Measurements from ENCODE around the gene COL11A1.
"Not testable (repeated sequence)": the region's sequence is repeated elsewhere in the genome, so short reads cannot be mapped to it uniquely, and the experiment has no call there.

The COL11A1 gene

DNA sequence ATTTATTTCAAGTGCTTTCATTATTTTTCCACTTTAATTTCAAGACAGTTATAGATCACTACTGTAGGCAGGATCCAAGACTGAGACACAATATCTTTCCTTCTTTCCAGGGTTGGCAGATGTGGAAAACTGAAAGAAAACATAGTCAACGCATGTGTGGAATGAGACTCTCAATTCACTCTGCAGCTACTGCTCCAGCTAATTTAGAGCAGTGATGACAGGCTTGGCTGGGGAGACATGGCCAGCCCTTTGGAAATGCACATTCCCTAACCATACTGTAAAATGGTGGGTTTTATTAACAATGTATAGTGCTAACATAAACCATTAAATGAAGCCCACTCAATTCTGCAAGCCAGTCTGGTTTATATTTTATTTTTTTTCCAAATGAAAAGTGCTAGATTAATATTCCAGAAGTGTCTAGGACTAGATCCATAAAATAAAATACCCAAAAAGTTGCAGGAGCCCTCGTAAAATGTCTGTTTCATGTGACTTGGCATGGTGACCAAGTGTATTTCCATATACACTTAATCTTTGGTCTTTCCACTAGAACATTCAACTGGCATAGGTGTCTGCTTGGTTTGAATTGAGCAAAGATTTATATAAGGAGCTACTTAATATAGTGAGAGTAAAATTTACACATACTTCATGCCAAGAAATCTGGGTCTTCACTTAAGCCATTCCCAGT, 32.9 kb downstream of the COL11A1 start:
- DNase-seq (ENCODE audit: low spot score), result no peak

DNA sequence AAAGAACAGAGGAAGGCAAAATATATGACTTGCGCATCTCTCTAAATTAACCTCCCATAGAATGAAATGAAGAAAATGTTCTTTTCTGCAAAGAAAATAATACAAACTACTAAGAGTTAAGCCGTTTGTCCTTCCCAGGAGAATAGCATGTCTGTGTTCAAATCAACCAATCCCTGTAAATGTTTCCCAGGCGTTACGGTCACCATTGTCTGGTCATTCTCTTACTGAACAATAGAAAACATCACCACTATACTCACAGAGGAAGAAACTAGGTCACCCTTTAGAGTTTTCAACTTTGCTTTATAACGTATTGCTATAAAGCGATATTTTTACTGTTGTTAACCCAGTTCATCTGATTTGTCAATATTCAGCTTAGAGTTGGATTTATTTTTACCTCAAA, 34.1 kb downstream of the COL11A1 start:
- DNase-seq (ENCODE audit: low spot score), result peak; percentile 3

DNA sequence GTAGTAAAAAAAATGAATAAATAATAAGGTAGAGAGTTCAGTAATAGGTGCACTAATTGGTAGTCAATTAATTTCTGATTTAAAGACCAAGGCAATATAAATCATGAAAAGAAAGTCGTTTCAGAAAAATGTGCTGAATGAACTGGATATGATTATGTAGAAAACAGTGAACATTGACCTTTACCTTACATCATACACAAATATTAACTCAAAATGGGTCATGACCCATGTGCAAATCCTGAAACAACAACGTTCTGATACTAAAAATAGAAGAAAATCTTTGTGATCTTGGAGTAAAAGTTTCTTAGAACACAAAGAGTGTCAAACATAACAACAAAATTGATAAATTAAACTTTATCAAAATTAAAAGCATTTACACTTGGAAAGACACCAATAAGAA, 39.1 kb downstream of the COL11A1 start:
- DNase-seq (ENCODE audit: low spot score), result no peak

DNA sequence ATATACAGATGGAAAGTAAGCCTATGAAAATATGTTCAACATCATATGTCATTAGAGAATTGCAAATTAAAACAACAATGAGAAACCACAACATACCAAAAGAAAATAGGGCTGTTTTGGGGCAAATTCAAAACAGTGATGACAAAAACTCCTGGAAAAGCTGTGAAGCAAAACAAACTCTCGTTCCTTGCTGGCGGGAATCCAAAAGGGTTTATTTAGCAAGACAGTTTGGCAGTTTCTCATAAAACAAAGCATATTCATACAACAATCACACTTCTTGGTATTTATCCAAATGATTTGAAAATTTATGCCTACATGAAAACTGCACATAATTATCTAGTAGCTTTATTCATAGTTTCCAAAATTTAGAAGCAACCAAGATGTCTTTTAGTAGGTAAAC, 44.4 kb downstream of the COL11A1 start:
- DNase-seq (ENCODE audit: low spot score), result no peak

DNA sequence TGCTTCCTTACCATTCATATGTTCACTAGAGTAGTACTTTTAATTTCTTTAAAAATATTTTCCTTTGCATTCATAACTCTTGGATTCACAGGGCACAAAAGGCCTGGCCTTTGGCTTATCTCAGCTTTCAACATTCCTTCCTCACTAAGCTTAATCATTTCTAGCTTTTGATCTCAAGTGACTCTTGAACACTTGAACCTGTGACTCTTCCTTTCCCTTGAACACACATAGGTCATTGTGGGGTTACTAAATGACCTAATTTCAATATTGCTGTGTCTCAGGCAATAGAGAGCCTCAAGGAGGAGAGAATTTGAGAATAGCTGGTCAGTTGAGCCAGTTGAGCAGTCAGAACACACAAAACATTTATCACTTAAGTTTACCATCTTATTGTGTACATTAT, 49.9 kb downstream of the COL11A1 start:
- no peak for DNase-seq (ENCODE audit: low spot score)

DNA sequence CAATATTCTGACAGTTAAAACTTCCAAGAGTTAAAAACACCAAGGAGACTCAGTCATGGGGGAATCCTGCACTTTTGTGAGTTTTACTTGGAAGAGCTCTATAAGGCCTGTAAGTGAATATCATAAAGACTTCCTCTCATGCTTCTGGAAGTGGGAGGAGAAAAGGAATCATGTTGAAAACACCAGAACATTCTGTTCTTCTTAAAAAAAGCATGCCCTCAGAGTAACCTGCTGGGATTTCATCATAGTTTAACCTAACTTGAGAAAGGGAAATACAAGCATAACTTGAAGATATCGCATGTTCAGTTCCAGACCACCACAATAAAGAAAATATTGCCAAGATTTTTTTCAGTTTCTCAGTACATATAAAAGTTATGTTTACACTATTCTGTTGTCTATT, 51.9 kb downstream of the COL11A1 start:
- no peak for DNase-seq (ENCODE audit: low spot score)

DNA sequence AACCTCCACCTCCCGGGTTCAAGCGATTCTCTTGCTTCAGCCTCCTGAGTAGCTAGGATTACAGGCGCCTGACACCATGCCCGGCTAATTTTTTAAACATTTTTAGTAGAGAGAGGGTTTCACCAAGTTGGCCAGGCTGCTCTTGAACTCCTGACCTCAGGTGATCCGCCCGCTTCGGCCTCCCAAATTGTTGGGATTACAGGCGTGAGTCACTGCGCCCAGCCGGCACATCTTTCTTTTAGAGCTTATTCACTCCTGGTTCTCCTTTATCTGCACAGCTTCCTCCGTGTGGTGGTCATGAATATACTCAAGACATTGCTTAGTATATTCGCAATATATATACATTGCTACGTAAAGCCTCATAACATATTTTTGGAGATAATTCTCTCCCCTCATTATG, 80.2 kb downstream of the COL11A1 start:
- not testable (repeated sequence) for DNase-seq (ENCODE audit: low spot score)

DNA sequence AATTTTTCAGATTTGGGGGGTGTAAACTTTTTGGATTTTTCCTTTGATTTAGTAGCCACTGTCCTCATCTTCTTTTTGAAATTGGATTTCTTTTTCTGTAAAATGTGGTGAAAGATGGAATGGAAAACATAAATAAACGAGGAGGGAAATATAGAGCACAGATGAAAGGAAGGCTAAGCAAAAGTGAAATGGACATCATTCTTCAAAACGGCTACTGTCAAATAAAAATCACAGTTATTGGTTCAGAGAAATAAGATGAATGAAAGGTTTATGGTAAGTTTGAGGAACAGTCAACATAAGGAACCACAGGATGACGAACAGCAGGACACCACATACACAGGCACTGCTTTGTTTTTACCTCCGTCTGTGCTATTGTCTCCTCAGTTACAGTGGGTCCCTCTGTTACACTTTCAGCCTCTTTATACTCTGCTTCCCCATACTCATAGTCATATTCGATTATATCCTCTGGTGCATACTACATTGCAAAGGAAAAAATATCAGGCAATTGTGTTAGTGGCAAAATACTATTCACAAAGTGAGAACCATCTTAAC, 82.4 kb downstream of the COL11A1 start:
- DNase-seq (ENCODE audit: low spot score), result no peak

DNA sequence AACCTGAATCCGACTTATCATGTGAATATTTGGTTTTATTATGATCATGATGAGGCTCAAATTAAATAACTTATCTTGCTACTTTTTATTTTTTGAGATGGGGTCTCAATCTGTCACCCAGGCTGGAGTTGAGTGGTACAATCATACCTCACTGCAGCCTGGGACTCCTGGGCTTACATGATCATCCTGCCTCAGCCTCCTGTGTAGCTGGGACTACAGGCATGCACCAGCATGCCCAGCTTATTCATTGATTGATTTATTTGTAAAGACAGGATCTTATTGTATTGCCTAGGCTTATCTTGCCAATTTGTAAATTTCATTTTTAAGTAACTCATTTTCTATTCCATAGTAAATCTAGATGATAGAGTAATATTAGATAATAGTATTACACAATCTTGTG, 84.3 kb downstream of the COL11A1 start:
- no peak for DNase-seq (ENCODE audit: low spot score)

DNA sequence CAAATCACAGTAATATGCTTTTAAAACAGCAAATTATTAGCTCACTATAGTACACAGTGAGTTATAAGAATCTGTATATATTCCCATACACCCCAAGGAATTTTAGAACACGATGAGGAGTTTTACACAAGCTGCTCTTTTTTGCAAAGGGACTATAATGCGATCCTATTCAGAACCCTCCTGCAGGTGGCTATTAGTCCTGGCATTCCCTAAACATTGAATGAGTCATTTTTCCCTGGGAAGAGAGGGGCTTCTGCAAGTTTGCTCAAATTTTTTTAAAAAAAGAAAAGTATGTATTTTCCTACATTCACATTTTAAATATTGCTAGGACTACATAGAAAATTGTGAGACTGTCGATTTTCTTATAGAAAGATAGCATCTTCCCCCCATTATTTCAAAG, 106.3 kb downstream of the COL11A1 start:
- DNase-seq (ENCODE audit: low spot score), result no peak

DNA sequence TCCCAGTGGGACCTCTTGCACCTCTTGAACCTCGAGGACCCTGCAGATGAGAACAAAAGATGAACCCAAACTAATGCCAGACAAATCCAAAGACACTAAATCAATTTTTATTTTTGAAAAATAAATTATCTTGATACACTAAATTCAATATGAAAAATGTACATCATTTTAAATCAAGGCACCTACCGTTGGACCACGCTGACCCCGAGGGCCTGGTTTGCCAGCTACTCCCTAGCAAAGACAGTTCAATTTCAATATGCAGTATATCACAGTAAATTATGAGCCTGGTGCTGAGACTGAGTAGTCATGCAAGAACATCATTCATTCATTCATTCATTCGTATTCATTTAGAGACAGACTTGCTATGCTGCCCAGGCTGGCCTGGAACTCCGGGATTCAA, 129.4 kb downstream of the COL11A1 start:
- DNase-seq (ENCODE audit: low spot score), result no peak

DNA sequence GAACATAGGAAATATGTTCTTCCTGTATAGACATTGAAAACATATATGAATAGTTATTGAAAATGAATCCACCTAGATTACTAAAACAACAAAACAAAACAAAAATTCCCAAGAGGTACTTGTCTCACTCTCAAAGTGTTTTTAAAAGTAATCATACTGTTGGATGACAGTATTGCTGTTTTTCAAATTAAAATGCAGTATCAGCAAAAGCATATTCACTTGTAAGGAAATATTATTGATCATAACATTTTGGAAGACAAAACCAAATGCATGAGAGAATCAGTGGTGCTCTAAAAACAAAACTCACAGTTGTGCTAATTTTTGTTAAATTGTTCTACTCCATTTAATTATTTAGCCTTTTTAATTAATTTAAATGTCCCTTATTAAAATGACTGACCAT, 131.0 kb downstream of the COL11A1 start:
- no peak for DNase-seq (ENCODE audit: low spot score)

DNA sequence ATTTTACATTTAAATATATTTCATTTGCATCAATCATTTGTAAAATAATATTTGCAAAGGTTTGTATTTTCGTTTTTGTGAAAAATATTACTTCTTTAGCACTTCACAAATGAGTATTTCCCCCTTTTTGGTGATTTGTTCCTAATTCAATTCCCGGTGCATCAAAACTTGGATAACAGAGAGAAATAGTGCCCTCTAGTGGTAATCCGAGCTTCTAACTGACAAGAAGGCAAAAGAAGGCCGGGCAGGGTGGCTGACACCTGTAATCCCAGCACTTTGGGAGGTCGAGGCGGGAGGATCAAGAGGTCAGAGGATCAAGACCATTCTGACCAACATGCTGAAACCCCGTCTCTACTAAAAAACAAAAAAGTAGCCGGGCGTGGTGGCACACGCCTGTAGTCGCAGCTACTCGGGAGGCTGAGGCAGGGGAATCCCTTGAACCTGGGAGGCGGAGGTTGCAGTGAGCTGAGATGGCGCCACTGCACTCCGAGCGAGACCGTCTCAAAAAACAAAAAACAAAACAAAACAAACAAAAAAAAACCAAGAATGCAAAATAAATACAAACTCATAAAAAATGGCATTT, 137.7 kb downstream of the COL11A1 start:
- peak; percentile 47 for DNase-seq (ENCODE audit: low spot score)

DNA sequence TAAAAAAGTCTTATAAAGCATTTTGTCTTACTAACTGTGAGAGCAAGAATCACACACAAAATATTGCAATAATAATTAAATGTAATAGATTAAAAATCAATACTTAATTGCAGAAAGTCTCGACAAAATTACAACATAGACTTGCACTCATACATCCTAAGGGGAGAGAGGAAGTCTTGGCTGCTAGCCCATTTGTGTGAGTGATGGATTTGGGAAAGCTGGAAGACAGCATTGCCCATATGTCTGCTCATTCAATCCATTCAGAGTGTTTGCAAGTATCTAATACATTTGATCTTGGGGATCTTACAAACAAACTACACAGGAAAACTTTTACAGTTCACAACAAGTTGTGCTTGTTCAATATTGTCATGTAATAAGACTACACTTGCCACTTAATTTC, 140.5 kb downstream of the COL11A1 start:
- DNase-seq (ENCODE audit: low spot score), result no peak

DNA sequence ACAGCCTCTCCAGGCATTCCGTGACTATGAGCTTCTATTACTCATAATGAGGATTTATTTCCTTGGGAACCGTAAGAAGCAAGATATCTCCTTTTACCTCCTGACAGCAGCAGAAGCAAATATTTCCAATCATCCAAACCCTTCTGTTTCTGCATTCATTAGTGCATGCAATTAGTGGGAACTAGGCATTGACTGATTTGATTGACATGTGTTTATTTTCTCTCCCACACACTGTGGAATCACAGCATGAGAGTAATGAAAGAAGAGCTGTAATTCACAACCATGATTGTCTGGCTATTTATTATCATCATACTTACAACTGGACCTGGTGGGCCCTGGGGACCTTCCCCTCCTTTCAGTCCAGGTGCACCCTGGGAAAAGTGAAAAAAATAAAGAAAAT, 146.8 kb downstream of the COL11A1 start:
- DNase-seq (ENCODE audit: low spot score), result no peak

DNA sequence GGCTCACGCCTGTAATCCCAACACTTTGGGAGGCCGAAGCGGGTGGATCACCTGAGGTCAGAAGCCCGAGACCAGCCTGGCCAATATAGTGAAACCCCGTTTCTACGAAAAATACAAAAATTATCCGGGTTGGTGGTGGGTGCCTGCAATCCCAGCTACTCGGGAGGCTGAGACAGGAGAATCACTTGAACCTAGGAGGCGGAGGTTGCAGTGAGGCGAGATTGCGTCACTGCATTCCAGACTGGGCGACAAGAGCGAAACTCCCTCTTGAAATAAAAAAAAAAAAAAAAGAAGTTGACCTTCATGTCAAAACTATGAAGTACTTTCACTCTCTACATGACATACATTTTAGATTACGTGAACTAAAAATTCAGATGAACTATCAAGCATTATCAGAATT, 153.7 kb downstream of the COL11A1 start:
- no peak for DNase-seq (ENCODE audit: low spot score)

DNA sequence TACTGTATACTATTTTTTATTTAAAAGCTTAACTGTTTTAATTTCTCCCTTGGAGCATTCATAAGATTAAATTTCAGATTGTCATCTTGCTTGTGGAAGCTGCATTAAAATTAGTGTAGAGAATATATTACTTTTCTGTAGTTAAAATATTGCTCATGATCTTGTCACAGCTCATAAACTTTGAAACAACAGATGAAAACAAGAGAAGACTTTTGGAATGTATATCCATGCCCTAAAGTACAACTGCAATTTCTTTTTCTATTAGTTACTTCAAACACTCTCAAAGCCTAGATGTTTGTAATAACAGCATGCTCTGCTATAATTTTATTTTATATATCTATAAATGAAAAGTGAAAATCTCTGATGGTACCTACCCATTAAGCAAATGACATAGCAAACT, 155.9 kb downstream of the COL11A1 start:
- no peak for DNase-seq (ENCODE audit: low spot score)

DNA sequence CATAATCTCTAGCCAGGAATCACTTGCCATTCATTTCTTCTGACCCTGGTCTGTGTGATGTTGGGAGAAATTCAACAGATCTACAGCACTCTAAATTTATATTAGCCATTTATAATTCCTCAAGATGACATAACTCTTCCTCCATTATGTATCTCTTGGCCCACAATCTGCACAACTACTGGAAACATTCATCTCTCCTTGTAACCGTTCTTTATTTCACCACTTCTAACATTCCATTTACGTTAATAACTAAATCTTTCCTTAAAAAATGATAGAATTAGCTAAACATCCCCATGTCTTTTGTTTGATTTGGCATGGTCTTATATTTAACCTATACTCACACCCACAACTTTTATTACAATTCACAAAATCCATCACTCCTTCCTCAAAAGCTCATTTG, 166.0 kb downstream of the COL11A1 start:
- no peak for DNase-seq (ENCODE audit: low spot score)

DNA sequence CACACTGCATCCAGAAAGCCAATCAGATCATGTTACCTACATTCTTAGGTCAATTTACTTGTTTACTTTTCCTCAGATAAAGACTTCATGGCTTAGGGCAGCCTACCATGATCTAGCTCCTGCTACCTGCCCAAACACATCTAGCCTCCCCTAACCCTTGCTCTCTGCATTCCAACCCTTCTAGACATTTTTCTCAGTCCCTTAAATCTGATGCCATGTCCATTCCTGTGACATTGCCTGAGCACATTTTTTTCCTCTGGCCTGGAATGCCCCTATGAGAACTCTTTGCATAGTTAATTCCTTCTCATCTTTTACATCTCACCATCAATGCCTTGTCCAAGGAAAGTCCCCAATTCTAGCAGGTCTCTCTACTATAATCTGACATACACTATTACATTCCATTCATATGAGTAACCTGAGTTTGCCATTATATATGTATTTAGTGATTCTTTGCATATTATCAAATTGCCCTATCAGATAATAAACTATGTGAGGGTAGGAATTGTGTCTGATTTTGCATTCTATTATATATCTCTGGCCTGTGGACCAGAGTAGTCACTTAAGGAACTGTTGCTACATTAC, 166.9 kb downstream of the COL11A1 start:
- DNase-seq (ENCODE audit: low spot score), result no peak

DNA sequence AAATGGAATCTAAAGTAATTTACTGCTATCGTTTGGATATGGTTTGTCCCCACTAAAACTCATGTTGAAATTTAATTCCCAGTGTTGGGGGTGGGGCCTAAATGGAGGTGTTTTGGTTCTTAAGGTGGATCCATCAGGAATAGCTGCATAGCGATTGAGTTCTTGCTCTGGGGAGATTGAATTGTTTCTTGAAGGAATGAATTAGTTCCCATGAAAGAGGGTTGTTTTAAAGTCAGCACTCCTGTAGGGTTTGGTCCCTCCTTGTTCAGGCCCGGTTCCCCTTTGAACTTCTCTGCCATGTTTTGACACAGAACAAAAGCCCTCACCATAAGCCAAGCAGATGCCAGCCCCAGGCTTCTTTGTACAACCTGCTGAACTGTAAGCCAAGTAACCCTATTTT, 170.9 kb downstream of the COL11A1 start:
- peak; percentile 6 for DNase-seq (ENCODE audit: low spot score)

DNA sequence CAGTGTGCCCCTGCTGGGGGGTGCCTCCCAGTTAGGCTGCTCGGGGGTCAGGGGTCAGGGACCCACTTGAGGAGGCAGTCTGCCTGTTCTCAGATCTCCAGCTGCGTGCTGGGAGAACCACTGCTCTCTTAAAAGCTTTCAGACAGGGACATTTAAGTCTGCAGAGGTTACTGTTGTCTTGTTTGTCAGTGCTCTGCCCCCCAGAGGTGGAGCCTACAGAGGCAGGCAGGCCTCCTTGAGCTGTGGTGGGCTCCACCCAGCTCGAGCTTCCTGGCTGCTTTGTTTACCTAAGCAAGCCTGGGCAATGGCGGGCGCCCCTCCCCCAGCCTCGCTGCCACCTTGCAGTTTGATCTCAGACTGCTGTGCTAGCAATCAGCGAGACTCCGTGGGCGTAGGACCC, 175.0 kb downstream of the COL11A1 start:
- not testable (repeated sequence) for DNase-seq (ENCODE audit: low spot score)

DNA sequence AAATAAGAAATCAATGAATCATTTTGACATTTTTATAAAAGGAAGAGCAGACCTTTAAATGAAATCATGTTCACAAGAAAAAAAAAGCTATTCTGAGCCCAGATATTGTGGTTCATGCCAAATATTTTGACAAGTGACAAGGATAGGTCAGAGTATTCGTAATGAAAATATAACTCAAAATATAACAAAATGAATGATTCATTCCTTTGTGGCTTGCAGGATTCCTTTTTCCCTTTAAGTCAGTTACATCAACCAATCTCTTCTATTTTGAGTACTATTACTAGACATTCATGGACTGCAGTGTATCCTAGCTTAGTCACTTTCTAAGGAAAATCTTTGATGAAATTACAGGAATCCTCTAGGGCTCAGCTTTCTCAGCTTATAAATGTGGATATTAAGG, 188.7 kb downstream of the COL11A1 start:
- no peak for DNase-seq (ENCODE audit: low spot score)

DNA sequence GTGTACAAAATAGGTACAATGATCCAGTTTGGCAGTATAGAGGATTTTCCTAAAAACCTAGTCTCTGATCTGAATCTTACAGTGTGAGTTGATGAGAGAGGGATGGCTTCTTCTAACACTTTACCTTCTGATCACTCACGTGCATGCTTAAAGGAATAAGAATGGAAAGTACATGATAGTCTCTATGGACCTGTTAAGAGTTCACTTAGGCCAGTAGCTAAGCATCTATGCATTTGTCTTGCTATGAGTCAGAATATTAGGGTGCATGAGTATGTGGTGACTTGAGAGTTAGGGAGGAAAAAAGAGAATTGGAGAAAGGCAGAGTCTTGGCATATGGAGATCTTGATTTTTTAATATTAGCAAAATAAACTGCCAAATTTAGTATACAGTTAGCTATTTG, 206.3 kb downstream of the COL11A1 start:
- DNase-seq (ENCODE audit: low spot score), result no peak

DNA sequence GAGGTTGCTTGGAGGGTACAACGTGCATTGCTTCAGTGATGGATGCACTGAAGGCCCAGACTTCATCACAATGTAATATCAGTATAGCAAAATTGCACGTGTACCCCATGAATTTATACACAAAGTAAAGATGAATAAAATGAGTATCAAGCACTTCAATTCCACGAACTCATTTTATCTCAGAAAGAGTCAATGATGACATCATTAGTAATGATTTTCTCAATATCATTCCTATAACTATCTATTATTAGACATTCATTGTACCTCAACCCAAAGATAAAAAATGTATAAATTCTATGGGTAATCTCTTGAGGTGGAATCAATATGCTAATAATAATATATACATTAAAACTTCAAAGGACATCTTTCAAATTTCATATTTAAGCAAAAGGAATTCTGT, 208.4 kb downstream of the COL11A1 start:
- DNase-seq (ENCODE audit: low spot score), result no peak

All from iPS-NIHi11 (cell line).